H1 (cell line): ENCODE measurements around the gene SPAG16. TPM values are rescaled to one million over a fixed set of nuclear protein-coding genes. Genes with fewer than 3 reads are reported as not detected.

ENCODE experiments used
- BACH1 ChIP-seq: IDR thresholded peaks from 2 replicates; pipeline ENCODE4 v1.6.1; 2012; ENCODE audit warnings: low read length, improper control_type of control experiment
- EP300 ChIP-seq, 2 experiments: IDR thresholded peaks; 1 replicate in 1 of 2; 2 replicates in 1 of 2; pipeline ENCODE4 v1.6.1; 2011 to 2012; ENCODE audit warnings: low read depth in 2 of 2, low read length in 2 of 2, mild to moderate bottlenecking in 2 of 2, borderline replicate concordance in 1 of 2, inconsistent platforms in 1 of 2, moderate library complexity in 1 of 2
- polyA plus RNA-seq, 7 experiments: library from polyadenylated mRNA; depleted of rRNA in 3 of 7; stranded (reverse) in 5 of 7; unstranded in 2 of 7; fragments of >200 nt in 5 of 7; fragments of 200-250 nt in 2 of 7; gene quantifications; 1 replicate in 5 of 7; 2 replicates in 1 of 7; 4 replicates in 1 of 7; pipeline versions ENCODE4 v1.2.1 to v1.2.3, GENCODE V29; 2011 to 2013; ENCODE audit warnings: missing spikeins in 2 of 7, mixed read lengths in 2 of 7
- total RNA-seq: library from RNA; stranded (reverse); fragmentation: NEBNext Ultra II Directional; extraction: Animal tissue kit (Norgen Biotek cat#: 25700); gene quantifications from 2 replicates; pipeline ENCODE4 v1.2.1, GENCODE V29; 2021

Gene SPAG16
- total and polyA plus RNA-seq, 2 of the 8 experiments (the other 6 are each of a cell fraction or from before 2014, with no cell fraction given) = 6.0 to 14.9 TPM

DNA sequence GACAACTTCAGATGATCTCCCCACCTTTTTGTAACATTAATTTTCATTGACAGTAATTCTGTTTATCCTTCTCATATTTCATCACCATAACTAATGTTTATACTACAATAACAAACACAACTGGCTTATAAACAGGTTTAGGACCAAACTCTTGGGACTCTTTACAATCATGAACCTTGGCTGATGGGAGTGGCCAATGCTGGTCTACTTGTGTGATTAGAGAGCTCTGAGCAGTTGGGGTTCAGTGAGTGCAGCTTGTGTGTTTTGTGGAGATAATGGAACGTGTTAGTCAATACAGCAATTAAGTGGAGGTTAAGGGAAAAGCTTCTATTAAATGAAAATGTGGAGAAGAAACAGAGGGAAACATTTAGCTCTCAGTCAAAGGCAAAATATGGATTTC, 207.1 kb downstream of the SPAG16 start (continued):
- TF ChIP-seq BACH1 (no peak), EP300 (IDR thresholded peaks at IDR 0.05; ENCODE audit: borderline replicate concordance in 1 of 2, low read depth in 2 of 2, low read length in 2 of 2) (no peak)
